GM19395 (cell line): ENCODE data around the gene DLGAP1.

Source experiments
- ATAC-seq: cut with Tn5 transposase; IDR thresholded peaks from one replicate; pipeline ENCODE4 v1.9.1; 2021; ENCODE audit warnings: mild to moderate bottlenecking, moderate library complexity; ENCODE audit not compliant: unreplicated experiment

DLGAP1 gene

DNA sequence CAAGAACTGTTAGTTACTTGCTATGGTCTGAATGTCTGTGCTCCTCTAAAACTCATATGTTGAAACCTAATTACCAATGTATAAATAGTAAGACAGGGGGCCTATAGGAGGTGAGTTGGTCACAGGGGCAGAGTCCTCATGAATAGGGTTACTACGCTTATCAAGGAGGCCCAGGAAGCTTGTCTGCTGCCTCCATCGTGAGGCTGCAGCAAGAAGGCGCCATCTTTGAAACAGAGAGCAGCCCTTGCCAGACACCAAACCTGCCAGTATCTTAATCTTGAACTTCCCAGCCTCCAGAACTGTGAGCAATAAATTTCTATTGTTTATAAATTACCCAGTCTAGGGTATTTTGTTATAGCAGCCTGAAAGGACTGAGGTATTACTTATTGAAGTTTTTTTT is 926.0 kb downstream of the DLGAP1 start:
- no peak for ATAC-seq

DNA sequence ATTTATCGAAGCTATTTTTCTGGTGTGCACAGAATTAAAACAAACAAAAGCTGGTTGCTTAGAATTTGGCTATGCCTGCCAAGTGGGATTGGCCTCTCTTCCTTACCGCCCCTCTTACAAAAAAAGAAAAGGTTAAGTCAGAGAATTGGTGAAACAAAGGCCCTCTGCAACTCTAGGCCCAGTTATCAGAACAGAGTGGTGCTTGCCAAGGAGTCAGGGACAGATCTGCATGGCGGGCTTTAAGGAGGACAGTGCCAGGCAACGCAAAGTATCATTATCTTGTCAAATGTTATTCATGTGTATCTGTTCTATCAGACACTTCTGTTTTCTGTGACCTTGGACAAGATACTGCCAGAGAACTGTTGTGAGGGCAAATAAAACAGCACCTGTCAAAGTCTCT is 926.9 kb downstream of the DLGAP1 start:
- no peak for ATAC-seq

DNA sequence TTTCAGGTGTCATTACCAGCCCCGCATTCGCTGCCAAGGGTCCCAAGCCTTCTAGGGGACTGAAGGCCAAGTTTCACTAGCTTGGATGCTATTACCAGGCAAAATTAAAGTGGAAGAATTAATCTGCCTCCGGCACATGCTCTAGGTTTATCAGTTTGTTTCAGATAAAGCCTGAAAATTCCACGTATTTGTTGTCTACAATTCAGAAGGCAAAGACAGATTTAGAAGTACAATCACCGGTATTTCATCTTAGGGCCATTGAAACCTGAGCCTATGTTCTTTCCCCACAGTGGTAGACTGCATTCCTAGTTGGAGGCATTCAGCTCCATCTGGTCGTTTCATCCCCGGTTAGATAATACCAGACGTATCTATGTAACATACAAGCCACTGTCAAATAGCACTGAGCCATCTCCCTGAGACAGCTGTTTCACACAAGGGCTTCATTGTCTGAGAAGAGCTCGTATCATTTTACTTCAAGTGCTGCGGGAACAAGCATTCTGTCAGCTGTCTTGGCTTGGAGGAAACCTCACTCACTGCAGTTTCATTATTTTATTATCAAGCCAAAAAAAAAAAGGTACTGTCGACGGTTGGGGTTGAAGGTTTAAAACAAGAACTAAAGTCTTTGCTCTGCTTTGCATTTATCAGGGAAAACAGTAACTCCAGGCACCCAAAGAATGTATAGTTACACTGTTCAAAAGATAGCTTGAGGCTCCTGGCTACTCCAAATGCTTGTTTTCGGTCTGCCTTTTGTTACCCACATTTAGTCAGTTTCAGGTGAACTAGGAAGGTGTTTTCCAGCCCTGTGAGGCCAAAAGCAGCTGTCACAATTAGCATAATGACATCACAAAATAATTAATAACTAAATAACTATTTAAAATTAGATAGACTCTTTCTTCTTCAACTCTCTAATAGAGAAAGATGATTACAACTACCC is 928.4 kb downstream of the DLGAP1 start:
- peak; percentile 72 for ATAC-seq

DNA sequence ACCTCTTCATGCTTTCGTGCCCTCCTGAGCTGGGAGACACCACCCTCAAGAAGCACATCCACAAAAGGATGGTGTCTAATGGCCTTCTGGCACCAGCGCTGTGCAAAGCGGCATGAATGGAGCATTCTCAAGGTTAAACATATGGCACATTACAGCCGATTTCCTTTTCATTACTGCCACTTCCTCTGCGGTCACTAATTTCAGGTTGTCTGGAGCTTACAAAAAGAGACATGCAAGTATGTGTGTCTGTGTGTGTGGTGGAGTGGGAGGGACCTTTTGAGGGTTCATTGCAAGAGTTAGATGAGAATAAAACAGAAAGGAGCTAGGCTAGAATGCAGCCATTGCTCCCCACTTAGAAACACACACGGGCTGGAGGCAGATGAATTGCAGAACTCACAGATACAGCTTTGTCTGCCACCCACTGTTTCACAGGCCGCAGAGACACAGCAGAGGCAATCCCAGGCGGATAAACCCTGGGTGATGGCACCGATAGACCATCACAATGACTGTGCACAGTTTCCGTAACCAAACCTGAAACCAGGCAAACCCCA is 929.2 kb downstream of the DLGAP1 start:
- peak; percentile 83 for ATAC-seq

DNA sequence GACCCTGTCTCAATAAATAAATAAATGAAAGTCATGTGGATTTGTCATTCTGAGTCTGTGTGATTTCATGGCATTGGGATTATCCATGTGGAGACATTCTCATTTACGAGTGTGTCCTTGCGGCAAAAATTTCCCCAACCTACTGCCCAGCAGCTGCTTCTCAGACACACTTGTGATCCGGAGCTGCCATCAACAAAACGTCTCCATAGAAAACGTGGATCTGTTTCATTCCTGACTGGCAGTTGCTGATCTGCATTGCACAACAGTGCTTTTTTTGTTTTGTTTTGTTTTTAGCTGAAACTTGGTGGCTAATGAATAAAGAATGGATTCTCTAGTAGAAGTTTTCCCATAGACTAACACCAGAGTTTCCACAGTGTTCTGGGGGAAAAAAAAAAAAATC is 930.4 kb downstream of the DLGAP1 start:
- no peak for ATAC-seq

DNA sequence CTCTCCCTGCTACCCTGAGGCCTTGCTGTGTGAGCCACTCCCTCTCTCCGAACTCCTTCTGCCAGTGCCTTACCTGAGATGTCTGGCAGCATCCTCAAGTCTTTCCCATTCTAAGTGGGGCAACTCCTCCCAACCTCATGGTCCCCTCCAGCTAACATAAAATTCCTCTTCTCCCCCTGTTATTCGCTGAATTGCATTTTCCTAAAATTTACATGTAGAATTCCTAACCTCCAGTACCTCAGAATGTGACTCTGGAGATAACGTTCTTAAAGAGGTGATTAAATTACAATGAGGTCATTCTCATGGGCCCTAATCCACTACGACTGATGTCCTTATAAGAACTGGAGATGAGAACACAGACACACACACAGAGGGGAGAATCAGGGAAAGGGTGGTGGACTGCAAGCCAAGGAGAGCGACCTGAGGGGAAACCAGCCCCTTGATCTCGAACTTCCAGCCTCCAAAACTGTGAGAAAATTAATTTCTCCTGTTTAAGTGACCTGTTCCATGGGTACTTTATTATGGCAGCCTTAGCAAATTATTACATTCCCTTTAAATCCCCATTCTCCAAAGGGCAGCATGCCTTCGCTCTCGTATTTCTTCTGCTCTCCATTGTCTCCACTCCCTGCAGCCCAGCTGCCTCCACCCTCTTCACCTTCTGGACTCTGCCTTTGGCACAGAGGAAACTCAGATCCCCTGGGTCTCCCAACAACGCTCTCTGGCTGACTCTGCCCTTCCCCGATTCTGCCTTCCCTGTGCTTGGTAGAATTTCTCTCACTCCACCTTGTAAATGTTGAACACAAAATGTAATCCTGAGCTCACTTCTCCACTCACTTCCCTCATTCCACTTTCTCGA is 934.6 kb downstream of the DLGAP1 start:
- no peak for ATAC-seq

DNA sequence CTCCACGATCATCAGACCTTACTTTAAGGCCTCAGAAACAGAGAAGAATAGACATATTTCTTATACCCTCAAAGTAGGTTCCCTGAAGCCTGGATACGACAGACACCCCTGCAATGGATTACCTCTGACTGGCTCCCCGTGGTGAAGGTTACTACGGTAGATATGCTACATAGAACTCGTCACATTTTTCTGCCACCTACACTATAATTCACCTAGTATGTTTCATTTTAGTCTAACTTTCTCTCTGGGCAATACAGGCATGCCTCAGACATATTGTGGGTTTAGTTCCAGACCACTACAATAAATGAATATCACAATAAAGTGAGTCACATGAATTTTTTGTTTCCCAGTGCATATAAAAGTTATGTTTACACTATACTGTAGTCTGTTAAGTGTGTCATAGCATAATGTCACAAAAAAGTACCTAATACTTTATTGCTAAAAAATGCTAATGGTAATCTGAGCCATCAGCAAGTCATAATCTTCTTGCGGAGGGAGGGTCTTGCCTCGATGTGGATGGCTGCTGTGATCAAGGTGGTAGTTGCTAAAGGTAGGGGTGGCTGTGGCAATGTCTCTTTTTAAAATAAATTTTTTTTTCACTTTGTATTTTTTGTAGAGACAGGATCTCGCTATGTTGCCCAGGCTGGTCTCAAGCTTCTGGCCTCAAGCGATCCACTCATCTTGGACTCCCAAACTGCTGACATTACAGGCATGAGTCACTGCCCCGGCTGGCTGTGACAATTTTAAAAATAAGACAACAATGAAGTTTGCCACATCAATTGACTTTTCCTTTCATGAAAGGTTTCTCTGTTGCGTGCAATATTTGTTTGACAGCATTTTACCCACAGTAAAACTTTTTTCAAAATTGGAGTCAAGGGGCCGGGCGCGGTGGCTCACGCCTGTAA is 940.5 kb downstream of the DLGAP1 start:
- no peak for ATAC-seq

DNA sequence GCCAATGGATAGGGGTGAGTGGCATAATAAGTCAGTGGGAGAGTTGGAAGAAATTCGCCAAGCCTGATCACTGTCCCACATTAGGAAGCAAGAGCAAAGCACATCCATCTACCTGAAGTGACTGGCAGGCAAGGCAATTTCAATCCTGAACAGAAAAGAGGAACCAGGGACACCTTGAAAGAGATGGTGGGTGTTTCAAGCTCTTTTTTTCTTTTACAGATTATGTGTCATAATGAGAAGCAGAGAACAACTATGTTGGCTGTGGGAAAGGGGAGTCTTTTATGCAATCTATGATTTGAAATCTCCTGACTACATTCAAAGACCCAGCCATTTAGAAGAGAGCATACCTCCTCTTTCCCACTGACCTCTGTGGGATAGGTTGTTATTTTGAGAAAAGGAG is 941.6 kb downstream of the DLGAP1 start:
- ATAC-seq: peak; percentile 87

DNA sequence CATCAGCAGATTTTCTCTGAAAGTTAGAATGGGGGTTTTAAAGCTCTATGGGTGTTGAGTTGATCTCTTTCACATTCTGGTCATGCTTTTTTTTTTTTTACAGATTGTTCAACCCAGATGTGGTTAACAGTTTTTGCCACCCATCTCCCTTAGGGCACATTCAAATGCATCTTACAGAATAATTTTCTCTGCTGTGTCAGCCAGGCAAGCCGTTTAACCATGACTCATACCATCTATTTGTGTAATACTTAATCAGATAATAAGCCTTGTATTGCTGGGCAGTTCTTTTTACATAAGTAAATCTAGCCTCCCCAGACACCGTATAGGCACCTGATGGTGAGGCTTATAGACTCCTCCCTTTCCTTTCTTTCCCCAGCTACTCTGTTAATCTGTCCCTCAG is 943.1 kb downstream of the DLGAP1 start:
- ATAC-seq: no peak

DNA sequence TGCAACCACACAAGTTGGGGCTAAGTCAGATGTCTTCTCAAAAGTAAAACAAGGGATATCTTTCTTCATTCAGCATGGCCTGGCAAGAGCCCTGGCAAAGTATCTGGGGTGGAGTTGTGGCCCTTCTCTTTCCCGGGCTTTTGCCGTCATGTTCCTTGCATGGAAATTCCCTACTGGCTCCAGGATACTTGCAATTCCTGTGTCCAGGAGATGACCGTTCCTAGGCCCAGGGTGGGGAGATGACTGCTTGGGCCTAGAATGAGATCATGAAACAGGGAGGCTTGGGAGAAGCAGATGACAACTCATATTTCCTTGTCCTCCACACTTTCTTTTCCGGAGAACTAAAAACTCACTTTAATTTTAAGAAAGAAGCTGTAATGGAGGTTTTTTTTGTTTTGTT is 944.2 kb downstream of the DLGAP1 start:
- no peak for ATAC-seq

DNA sequence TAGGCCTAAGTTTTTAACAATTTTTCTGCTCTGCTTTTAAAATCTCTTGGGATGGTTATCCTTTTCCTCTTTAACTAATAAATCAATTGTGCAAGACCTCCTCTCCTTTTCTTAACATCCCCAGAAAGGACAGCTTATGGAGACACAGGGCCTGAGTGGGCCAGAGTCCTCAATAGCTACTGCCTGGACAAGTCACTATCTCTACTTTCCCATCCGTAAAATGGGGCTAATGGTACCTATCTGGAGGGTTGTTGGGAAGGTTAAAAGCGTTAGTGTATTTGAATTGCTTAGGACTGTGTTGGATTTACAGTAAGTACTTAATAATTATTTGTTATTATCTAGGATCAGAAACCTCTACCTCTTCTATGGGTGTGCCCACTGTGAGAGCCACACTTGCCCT is 945.1 kb downstream of the DLGAP1 start:
- no peak for ATAC-seq

DNA sequence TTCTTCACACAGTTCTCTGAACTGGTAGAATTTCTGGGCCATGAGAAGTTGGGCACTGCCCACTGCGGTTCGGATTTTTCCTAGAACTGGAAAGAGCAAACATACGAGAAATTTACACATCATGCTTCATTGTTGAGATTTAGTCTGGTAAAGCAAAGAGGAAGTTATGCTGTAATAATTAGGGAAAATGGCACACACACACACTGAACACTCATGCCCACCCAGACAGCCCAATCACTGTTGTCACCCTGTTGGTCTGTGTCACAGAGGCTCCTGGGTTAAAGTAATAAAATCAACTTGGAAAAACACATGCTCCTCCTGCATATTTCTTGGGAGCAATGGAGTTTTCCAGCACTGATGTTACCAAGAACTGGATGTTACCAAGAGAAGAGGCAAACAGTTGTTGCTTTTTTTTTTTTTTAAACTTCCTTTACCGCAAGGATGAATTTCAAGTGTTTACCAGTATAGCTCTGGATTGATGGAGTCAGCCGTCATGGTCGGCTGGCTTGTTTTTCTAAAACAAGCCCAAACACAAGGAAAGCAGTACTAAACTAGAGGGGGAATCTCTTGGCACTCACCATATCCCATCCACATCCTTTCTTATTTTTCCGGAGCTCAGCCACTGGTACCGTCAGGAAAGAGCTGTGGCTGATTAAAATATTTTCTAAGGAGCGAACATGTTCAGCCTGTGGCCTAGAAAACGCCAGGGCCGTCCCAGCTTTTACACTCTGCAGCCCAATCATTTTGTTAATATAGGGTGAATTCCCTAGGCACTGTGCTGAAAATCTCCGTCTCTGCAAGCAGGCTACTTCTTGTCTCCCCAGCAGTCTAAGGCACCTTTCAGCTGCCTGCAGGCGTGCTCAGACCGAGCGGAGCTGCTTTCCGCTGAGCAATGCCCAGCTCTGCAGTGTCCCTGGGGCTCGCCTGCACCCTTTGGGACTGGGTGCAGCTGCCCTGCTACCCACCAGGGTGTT is 946.2 kb downstream of the DLGAP1 start:
- no peak for ATAC-seq

DNA sequence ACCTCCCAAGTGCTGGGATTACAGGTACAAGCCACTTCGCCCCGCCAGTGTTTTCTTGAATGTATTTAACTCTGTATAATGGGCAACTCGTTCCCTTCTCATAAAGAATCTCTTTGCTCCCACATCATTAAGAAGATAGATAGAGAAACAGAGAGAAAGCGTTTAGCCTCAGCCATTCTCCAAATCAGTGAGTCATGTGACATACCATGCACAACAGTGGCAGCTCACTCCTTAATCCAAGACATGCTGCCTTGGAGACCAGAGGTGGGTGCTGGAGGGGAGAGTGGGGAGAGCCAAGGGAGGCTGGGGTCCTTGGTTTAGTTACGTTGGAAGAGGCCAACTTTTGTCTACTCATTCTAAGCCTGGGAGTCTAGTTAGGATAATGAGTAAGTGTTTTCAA is 950.5 kb downstream of the DLGAP1 start:
- no peak for ATAC-seq

DNA sequence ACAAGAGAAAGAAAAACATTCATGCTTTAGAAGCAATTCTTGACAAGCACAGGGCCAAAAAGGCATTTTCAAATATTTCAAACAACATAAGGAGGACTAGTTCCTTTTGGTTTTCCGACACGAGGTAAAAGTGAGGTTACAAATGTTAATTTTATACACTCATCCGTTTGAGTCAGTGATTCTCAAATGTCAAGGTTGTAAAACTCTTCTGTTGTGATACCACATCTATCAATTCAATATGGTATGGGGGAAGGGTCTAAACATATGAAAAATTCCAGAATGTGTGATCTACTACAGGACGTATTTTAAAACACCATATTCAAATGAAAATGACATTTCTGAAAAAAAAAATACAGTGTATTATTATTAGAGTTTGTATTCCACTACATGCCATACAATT is 952.5 kb downstream of the DLGAP1 start:
- ATAC-seq: no peak

DNA sequence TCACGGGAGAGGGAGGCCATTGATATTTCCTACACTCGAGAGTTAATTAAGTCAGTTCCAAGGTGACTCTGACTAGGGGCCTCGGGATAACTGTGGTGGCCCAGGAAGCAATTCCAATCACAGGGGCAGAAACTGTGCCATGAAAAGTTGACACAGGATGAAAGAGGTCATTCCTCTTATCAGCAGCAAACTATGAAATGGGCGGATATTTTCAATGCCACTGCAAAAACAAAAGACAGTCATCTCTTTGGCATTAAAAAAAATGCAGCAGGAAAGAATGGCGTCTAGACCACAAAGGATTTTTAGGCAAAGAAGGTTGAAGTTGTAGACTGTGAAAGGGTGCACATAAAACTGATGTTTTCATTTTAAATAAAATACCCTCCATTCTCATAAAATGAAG is 955.1 kb downstream of the DLGAP1 start:
- ATAC-seq: no peak

DNA sequence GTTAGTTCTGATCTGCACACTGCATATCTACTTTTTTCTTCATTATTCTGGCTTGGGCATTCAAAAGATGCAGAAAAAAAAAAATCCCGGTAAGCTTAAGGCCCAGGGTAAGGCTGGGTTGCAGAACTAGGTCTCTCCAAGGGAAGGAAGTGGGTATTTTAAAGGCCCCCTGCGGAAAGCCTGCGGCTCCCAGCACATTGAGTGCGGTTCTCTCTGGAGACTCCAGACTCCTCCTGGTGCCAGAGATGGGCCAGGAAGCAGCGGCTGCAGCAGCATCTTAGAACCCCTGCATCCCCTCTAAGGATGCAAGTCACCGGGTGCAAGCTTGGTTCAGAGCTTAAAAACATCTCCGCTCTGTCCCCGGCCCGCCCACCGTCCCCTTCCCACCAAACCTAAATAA is 955.6 kb downstream of the DLGAP1 start:
- no peak for ATAC-seq

DNA sequence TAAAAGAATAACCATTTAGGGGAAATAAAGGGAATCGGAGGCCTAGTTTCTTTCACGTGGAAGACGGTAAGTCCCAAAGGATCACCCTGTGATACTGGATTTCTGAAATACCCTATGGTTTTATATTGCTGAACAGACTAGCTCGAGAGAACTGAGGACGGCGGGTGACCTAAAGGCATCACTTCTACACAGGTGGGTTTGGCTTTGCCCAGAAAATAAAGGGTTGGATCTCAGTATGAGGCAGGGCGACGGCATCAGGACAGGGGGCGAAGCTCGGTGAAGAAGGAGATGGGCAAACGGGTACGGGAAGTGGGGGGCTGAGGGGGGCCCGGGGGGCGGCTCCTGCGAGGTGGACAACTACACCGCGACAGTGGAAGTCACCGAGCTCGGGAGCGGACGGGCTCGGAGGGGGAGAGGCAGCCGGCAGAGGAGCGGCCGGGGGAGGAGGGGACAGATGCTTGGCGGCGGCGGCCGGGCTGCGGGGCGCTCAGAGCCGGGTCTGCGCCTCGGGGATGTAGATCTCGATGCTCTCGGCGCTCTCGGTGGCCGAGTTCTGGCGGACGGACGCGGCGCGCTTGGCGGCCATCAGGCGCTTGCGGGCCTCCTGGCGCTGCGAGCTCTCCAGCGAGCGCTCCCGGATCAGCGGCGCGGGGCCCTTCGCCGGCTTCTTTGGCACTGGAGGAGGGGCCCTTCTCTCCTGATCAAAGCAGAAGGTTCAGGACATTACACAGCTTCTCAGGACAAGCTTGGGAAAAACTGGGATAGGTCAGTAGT is 956.2 kb downstream of the DLGAP1 start:
- no peak for ATAC-seq

DNA sequence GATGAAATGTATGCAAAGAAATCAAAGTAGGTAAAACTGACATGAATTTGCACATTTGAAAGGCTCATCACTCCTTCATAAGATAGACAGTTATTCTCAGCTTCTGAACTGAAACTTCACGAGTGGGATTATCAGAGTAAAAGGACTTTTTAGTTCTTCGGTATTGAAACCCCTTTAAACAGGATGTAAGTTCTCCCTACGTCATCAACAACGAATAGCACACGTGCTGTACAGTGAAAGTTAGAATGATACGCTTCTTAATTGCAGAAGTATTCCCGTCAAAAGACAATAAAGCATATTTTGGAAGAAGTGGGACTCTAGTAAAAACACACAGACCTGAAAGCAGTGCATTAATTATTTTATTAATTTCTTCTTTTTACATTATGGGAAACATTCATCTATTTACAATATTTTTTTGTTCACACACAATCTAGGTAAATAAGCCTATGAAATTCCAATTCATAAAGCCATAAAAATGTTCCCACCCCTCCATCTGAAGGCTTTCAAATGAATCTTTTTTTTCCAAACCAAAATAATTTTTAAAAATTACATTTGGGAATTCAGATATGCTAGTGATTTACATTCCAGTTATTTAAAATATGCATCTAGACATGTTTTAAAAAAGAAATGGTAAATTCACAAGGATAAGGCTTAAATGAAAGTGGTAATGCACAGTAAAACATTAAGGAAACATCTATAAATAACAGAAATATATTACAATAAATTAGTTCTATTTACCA is 959.2 kb downstream of the DLGAP1 start:
- no peak for ATAC-seq
